CD4-positive, alpha-beta memory T cell (primary cell): Measurements from ENCODE around the gene IFT172. TPM values are rescaled to one million over a fixed set of nuclear protein-coding genes. Genes with fewer than 3 reads are reported as not detected.
A peak's percentile ranks its signal among the peaks of the same experiment; 100 is the strongest.

Source experiments
- CTCF ChIA-PET: fragments of 350-600 bp; sonication (Branson Sonifier 250); formaldehyde crosslinking; loops from one replicate; lab custom pipeline; 2021; ENCODE audit warnings: inconsistent platforms; ENCODE audit not compliant: partially characterized antibody; lab: Charles Lee
- POLR2A ChIA-PET: fragments of 350-600 bp; sonication (Branson Sonifier 250); formaldehyde crosslinking; loops from one replicate; lab custom pipeline; 2021; ENCODE audit not compliant: partially characterized antibody; lab: Charles Lee
- DNase-seq, 5 donors: peaks; one replicate each; pipeline versions ENCODE4 v3.0.0 to v3.0.0-alpha.2; 2020 to 2022; ENCODE audit warnings: mixed read lengths in 1 of 5
- H3K27ac ChIP-seq: one replicate; pipeline ENCODE4 v1.7.0; 2013; ENCODE audit warnings: low read depth, low read length
- H3K27me3 ChIP-seq: 2 replicates; pipeline ENCODE4 v1.7.0; 2013; ENCODE audit warnings: mild to moderate bottlenecking, low read length, moderate library complexity; ENCODE audit not compliant: insufficient read depth
- H3K36me3 ChIP-seq: 2 replicates; pipeline ENCODE4 v1.7.0; 2013; ENCODE audit warnings: mild to moderate bottlenecking, low read length, moderate library complexity; ENCODE audit not compliant: insufficient read depth
- H3K4me1 ChIP-seq: 2 replicates; pipeline ENCODE4 v1.7.0; 2013; ENCODE audit warnings: mild to moderate bottlenecking, low read length, moderate library complexity; ENCODE audit not compliant: insufficient read depth
- H3K4me3 ChIP-seq, 2 donors: one replicate each; pipeline ENCODE4 v1.7.0; 2013; ENCODE audit warnings: low read length in 2 of 2, mild to moderate bottlenecking in 1 of 2
- H3K9me3 ChIP-seq, 2 donors: one replicate each; pipeline ENCODE4 v1.7.0; 2013; ENCODE audit warnings: low read length in 2 of 2, control low read depth in 1 of 2; ENCODE audit not compliant: control insufficient read depth in 1 of 2
- H3K27ac Mint-ChIP-seq, 7 donors: one replicate each; pipeline ENCODE4 v1.8.0; 2020 to 2021; ENCODE audit warnings: mixed read lengths in 7 of 7, mild to moderate bottlenecking in 6 of 7, inconsistent platforms in 3 of 7, moderate library complexity in 3 of 7
- H3K27me3 Mint-ChIP-seq, 2 donors: one replicate each; pipeline ENCODE4 v1.8.0; 2020 to 2021; ENCODE audit warnings: mixed read lengths in 2 of 2
- H3K36me3 Mint-ChIP-seq, 2 donors: one replicate each; pipeline ENCODE4 v1.8.0; 2020 to 2021; ENCODE audit warnings: mixed read lengths in 2 of 2, inconsistent platforms in 1 of 2, mild to moderate bottlenecking in 1 of 2
- H3K4me1 Mint-ChIP-seq, 4 donors: one replicate each; pipeline ENCODE4 v1.8.0; 2020 to 2021; ENCODE audit warnings: mixed read lengths in 4 of 4, mild to moderate bottlenecking in 1 of 4
- H3K4me3 Mint-ChIP-seq, 8 donors: one replicate each; pipeline ENCODE4 v1.8.0; 2020 to 2021; ENCODE audit warnings: mixed read lengths in 8 of 8, mild to moderate bottlenecking in 7 of 8, moderate library complexity in 6 of 8, inconsistent platforms in 3 of 8
- H3K9me3 Mint-ChIP-seq, 8 donors: one replicate each; pipeline ENCODE4 v1.8.0; 2020 to 2021; ENCODE audit warnings: mixed read lengths in 8 of 8, mild to moderate bottlenecking in 5 of 8, inconsistent platforms in 3 of 8, moderate library complexity in 1 of 8
- intact Hi-C: fragments of 100-400 bp; cut with micrococcal nuclease; formaldehyde crosslinking; loops from one replicate; pipeline ENCODE4 v1.15.1; 2023
- polyA plus RNA-seq, 2 donors: library from polyadenylated mRNA; unstranded; fragments of 300-500 nt; fragmentation: Illumina TruSeq; gene quantifications; one replicate each; pipeline ENCODE4 v1.2.3, GENCODE V29; 2021
- total RNA-seq, 2 experiments: library from RNA; stranded (reverse); gene quantifications; one replicate each; pipeline ENCODE4 v1.2.3, GENCODE V29; 2021

The IFT172 gene
- total and polyA plus RNA-seq, 4 experiments from 2014 or later: 2.1 to 24.4 (median 14.4) TPM

- no peak for DNase-seq
- H3K9me3 ChIP-seq: no peaks in the 10 kb centered on the region
- peaks cover 11% of the 10 kb centered on the region for H3K4me1 ChIP-seq
- POLR2A ChIA-PET: no interaction called here
- Mint-ChIP-seq H3K27ac (peak overlapping the region in 1 of 7 donors; percentile 23), H3K9me3 (no peaks in the 10 kb centered on the region), H3K4me3 (peak overlapping the region in 2 of 8 donors; percentile 27 to 52), H3K4me1 (peaks cover 2 to 13% (median 8%) of the 10 kb centered on the region in 4 donors), H3K27me3 (peaks cover 35 to 36% of the 10 kb centered on the region in 2 donors), H3K36me3 (no peaks in the 10 kb centered on the region)
- H3K27ac ChIP-seq: no peak overlapping the region
- H3K27me3 ChIP-seq: peaks cover 31% of the 10 kb centered on the region
- no peak overlapping the region for H3K4me3 ChIP-seq
- intact Hi-C loops: no loop called here
- H3K36me3 ChIP-seq: no peaks in the 10 kb centered on the region
- CTCF ChIA-PET: no interaction called here
Measured at GRCh38 chr2:27497288-27497627, 7.7 kb upstream of the IFT172 start.

GRCh38 chr2:27496357-27497287, 7.1 kb upstream of the IFT172 start, which contains the start of gene GCKR:
TSS of gene GCKR (plus strand) at chr2:27496839. CDS start at chr2:27496905, 66 bp downstream.
- H3K9me3 Mint-ChIP-seq: no peaks in the 10 kb centered on the region
- ChIA-PET POLR2A (interaction anchor here (1.3 kb wide), 1 partner anchor 69 kb away, joined by 3 read pairs; no protein-coding TSS in a partner anchor), CTCF (no interaction called here)
- Histone ChIP-seq H3K27me3 (peaks cover 31% of the 10 kb centered on the region), H3K9me3 (no peaks in the 10 kb centered on the region), H3K4me3 (no peak within 1 kb of the TSS), H3K36me3 (no peaks in the 10 kb centered on the region), H3K4me1 (peaks cover 11% of the 10 kb centered on the region), H3K27ac (no peak within 1 kb of the TSS)
- peak within 1 kb of the TSS in 4 of 7 donors; percentile 1 to 74 (median 14) for H3K27ac Mint-ChIP-seq
- H3K4me3 Mint-ChIP-seq: peak within 1 kb of the TSS; percentile 44 to 84 (median 72)
- H3K27me3 Mint-ChIP-seq: peaks cover 35 to 36% of the 10 kb centered on the region in 2 donors
- intact Hi-C loops: no loop called here
- DNase-seq: no peak
- peaks cover 2 to 13% (median 8%) of the 10 kb centered on the region in 4 donors for H3K4me1 Mint-ChIP-seq
- H3K36me3 Mint-ChIP-seq: no peaks in the 10 kb centered on the region

DNA sequence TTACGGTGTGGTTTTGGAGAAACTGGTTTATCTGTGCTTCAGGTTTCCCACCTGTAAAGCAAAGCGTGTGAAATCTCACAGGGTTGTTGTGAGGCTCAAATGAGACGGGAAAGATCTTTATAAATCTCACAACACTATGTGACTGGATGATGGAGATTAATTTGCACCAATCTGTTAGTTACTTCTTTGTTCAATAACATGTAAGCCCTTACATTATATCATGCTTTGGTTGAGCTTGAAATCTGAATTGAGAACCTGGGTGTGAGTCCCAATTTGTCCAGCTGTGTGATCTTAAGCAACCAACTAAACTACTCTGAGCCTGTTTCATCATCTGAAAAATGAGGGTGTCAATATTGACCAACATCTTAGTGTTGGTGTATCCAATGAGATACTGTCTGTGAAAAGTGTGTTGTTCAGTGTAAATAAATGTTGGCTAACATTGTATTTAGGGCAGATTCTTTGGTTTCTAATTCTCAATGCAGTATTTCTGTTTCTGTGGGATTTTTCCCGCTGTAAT, 6.4 kb upstream of the IFT172 start:
- no peaks in the 10 kb centered on the region for H3K36me3 Mint-ChIP-seq
- H3K36me3 ChIP-seq: no peaks in the 10 kb centered on the region
- no peaks in the 10 kb centered on the region for H3K9me3 Mint-ChIP-seq
- no peaks in the 10 kb centered on the region for H3K9me3 ChIP-seq
- H3K27me3 Mint-ChIP-seq: peaks cover 35 to 36% of the 10 kb centered on the region in 2 donors
- ChIA-PET CTCF (no interaction called here), POLR2A (interaction anchor here (1.3 kb wide), 1 partner anchor 68 kb away, joined by 3 read pairs; no protein-coding TSS in a partner anchor)
- peaks cover 31% of the 10 kb centered on the region for H3K27me3 ChIP-seq
- peaks cover 11% of the 10 kb centered on the region for H3K4me1 ChIP-seq
- H3K4me3 ChIP-seq: no peak overlapping the region
- no peak overlapping the region for H3K27ac ChIP-seq
- peak overlapping the region in 3 of 7 donors; percentile 1 to 74 (median 4) for H3K27ac Mint-ChIP-seq
- intact Hi-C loops: no loop called here
- H3K4me1 Mint-ChIP-seq: peaks cover 2 to 13% (median 8%) of the 10 kb centered on the region in 4 donors
- no peak for DNase-seq
- H3K4me3 Mint-ChIP-seq: peak overlapping the region; percentile 44 to 84 (median 72)

DNA sequence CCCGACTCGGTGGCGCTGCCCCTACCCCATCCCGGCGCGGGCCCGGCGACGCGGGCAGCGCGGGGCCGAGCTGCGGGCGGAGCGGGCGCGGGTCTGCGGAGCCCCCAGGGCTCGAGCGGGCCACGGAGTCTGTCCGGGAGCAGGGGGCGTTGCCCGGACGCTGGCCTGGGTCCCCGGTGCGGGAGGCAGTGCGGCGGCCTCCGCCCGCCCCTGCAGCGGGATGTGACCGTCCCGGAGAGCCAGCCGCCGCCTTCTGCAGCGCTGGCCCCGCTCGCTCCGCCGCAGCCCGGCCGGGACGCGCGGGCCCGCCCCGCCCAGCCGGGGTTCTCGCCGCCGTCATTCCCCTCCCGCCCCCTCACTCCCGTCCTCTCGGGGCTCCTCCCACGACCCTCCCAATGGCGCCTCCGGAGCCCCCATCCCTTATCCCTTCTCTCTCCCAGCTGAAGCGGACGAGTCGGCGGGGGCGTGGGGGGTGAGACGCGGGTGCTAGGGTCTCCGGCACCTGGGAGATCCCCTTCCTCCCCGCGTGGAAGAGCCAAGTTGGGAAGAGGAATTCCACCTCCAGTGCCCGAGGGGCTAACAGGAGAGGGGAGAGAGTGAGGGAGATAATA, 5.5 kb upstream of the IFT172 start, which contains the start of gene FNDC4:
TSS of gene FNDC4 (minus strand) at position 257 of the 611 bp plus-strand sequence. CDS start 521 bp downstream, outside the sequence.
- Mint-ChIP-seq H3K27ac (peak within 1 kb of the TSS in 5 of 7 donors; percentile 1 to 79 (median 29)), H3K27me3 (peaks cover 35 to 36% of the 10 kb centered on the region in 2 donors), H3K4me1 (peaks cover 2 to 17% (median 11%) of the 10 kb centered on the region in 4 donors), H3K4me3 (peak within 1 kb of the TSS; percentile 44 to 84 (median 72)), H3K36me3 (no peaks in the 10 kb centered on the region), H3K9me3 (no peaks in the 10 kb centered on the region)
- peaks cover 14% of the 10 kb centered on the region for H3K4me1 ChIP-seq
- intact Hi-C loops: no loop called here
- H3K27ac ChIP-seq: no peak within 1 kb of the TSS
- H3K27me3 ChIP-seq: peaks cover 31% of the 10 kb centered on the region
- no peaks in the 10 kb centered on the region for H3K9me3 ChIP-seq
- H3K36me3 ChIP-seq: no peaks in the 10 kb centered on the region
- H3K4me3 ChIP-seq: no peak within 1 kb of the TSS
- DNase-seq: peak in 3 of 5 donors; percentile 21 to 31 (median 29)
- ChIA-PET POLR2A (interaction anchor here (0.6 to 1.3 kb wide), 2 partner anchors 67 to 68 kb away, joined by 3 read pairs; no protein-coding TSS in a partner anchor), CTCF (no interaction called here)

DNA sequence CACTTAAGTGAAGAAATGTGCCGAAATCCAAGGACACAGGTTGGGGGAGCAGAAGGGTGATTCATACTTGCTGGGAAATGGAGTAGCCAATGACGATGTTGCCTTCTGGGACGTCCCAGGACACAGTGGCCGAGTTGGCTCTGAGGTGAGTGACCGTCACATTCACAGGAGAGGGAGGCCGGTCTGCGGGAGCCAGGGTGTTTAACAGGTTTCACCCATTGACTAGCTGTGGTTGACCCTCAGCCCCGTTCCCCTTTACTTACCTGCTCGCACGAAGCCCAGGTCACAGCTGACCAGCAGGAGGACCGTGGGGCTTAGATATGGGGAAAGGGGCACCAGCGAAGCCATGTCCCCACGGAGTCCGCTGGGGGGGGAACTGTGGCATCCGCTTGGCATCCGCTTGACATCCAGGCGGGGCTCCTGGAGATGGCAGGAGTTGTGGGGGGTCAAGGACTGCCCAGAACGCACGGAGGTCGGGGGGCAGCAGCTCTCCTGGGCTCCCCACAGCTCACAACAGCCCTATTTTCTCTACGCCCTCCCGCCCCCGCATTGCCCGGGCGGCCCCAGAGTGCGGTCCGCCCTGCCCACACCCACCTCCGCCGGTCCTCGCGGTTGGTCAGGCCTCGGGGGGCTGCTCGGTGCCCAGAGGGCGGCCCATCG, 4.9 kb upstream of the IFT172 start:
- Mint-ChIP-seq H3K9me3 (no peaks in the 10 kb centered on the region), H3K27me3 (peaks cover 34 to 36% of the 10 kb centered on the region in 2 donors), H3K4me3 (peak overlapping the region in 7 of 8 donors; percentile 25 to 64 (median 54)), H3K27ac (peak overlapping the region in 2 of 7 donors; percentile 3 to 25), H3K36me3 (no peaks in the 10 kb centered on the region), H3K4me1 (peaks cover 7 to 24% (median 17%) of the 10 kb centered on the region in 4 donors)
- no peak overlapping the region for H3K27ac ChIP-seq
- no peaks in the 10 kb centered on the region for H3K36me3 ChIP-seq
- CTCF ChIA-PET: interaction anchor here (0.9 kb wide), 1 partner anchor 191 kb away, joined by 3 read pairs; no protein-coding TSS in a partner anchor
- no peaks in the 10 kb centered on the region for H3K9me3 ChIP-seq
- no peak overlapping the region for H3K4me3 ChIP-seq
- peaks cover 17% of the 10 kb centered on the region for H3K4me1 ChIP-seq
- no peak for DNase-seq
- H3K27me3 ChIP-seq: peaks cover 31% of the 10 kb centered on the region
- intact Hi-C loops: no loop called here
- POLR2A ChIA-PET: interaction anchor here (0.6 kb wide), 1 partner anchor 68 kb away, joined by 3 read pairs; no protein-coding TSS in a partner anchor

DNA sequence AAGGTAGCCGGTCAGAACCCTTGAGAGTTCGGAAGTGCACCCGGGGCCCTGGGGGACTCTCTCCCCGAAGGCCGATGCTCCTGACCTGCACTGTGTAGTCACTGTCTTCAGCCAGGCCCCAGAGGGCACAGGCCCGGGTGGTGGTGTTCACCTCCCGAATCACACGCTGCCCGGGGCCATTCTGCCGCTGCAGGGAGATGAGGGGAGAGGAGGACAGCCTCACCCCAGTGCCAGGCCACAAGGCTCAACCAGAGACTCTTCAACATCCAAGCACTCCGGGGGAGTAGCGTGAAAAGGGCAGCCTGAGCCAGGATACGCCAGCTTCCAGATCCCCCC, 4.4 kb upstream of the IFT172 start:
- Histone ChIP-seq H3K27ac (no peak overlapping the region), H3K9me3 (no peaks in the 10 kb centered on the region), H3K36me3 (no peaks in the 10 kb centered on the region), H3K4me1 (peaks cover 22% of the 10 kb centered on the region), H3K4me3 (no peak overlapping the region), H3K27me3 (peaks cover 31% of the 10 kb centered on the region)
- peaks cover 9 to 29% (median 21%) of the 10 kb centered on the region in 4 donors for H3K4me1 Mint-ChIP-seq
- intact Hi-C loops: no loop called here
- no peak for DNase-seq
- ChIA-PET CTCF (interaction anchor here (0.9 kb wide), 1 partner anchor 191 kb away, joined by 3 read pairs; no protein-coding TSS in a partner anchor), POLR2A (no interaction called here)
- peak overlapping the region in 2 of 7 donors; percentile 32 to 44 for H3K27ac Mint-ChIP-seq
- H3K27me3 Mint-ChIP-seq: peaks cover 31 to 33% of the 10 kb centered on the region in 2 donors
- H3K9me3 Mint-ChIP-seq: no peaks in the 10 kb centered on the region
- no peaks in the 10 kb centered on the region for H3K36me3 Mint-ChIP-seq
- H3K4me3 Mint-ChIP-seq: peak overlapping the region; percentile 25 to 64 (median 54)
